Activated effector memory CD4-positive, alpha-beta T cell treated with anti-CD3 and anti-CD28 coated beads, Interleukin-2, amount 50 U/mL, for 16 hours (primary cell): ENCODE measurements around the gene ASB1.

ENCODE experiments used
- DNase-seq: peaks from one replicate; pipeline ENCODE4 v3.0.0-alpha.2; 2020

The ASB1 gene

DNA sequence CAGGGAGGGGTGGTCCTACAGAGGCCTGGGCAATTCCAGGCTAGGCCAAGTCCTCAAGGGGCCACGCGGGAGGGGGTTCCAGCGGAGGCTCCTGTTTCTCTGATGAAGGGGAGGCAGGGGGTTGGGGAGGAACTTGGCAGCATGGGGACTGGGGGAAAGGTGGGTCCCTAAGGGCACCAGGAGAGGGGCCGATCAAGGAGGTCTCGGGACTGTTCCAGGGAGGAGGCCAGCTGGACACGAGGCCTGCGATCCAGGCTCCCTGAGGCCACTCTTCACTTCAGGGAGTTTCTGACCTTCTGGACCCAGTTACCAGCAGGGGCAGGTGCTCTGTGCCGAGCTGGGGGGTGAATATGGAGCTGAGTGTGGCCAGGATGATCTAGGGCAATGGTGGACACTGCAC, 71.5 kb downstream of the ASB1 start:
- no peak for DNase-seq

DNA sequence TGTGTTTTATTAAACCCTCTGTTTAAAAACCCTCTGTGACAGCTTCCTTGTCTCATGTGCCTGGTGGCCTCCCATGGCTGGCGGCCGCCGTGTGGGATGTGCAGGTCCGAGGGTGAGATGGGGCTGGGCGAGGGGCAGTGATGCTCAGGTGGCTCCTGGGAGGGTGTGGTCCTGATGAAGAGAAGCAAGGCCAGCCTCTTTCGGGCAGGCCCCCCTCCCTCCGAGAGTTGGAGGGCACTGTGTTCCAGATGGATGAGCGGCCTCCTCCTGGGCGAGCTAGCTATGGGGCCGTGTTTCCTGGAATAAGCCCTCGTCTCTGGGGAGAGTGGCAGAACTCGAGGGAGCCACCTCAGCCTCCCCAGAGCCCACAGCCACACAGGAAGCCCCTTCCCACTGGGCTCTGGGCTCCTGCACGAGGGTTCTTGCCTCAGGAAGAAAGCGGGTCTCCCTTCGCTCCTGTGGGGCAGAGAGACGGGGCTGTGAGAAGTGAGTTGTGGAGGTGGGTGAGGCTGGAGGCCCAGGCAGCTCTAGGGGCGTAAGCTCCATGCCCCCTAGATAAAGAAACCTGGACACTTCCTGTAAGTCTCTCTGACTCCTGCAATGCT, 72.1 kb downstream of the ASB1 start:
- DNase-seq, result no peak

DNA sequence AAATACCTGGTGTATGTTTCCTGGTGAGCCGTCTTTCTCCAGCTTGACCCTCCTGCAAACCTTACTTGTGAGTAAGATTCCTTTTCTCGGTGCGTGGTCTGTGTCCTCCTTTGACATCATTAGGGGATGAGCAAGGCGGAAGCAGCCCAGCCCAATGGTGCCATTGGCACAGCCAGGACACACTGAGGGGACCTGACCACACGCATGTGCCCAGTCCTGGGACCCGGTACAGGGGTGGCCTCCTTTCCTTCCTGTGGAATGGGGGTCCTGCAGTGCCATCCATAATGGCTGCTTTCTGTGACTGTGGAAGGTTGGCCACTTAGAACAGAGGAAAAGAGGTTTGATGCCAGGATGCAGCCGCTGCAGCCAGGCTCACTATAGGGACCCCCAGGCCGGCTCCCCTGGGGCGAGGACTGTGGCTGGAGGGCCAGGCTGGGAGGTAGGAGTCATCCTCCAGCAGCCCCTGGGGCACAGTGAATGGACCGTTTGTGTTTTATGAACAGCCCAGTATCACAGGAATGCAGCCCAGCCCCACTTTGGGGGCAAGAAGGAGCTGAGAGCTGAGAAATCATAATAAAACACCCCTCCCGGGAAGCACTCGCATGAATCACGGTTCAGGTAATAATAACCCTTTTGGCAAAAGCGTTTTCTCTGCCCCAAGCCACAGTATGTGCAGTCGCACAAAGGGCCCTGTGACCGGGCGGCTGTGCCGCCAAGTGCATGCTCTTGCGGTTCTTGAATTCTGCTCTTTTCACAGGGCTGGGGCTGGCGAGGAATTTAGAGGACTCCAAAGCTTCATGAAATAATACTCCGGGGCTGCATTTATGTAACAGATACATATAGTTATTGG, 73.2 kb downstream of the ASB1 start:
- DNase-seq, result no peak

DNA sequence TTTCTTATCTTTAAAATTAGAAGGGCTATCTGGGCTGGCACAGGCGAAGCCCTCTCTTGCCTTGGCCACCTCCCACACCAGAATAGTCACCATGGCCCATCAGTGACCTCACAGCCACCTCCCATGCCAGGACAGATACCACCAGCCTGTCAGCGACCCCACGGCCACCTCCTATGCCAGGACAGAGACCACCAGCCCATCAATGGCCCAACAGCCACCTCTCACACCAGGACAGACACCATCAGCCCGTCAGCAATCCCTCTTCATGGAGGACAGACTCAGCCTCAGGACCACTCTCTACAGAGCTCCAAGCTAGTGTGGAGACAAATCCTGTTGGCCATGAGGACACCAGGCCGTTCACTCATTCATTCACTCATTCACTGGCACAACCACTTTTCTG, 74.6 kb downstream of the ASB1 start:
- no peak for DNase-seq
